ENCODE measurements around the gene PEX11B. TPM values are rescaled to one million over a fixed set of nuclear protein-coding genes. Genes with fewer than 3 reads are reported as not detected.

PEX11B gene
- total RNA-seq, 6 experiments from 2014 or later, result 12.3 to 23.0 (median 15.2) TPM

DNA sequence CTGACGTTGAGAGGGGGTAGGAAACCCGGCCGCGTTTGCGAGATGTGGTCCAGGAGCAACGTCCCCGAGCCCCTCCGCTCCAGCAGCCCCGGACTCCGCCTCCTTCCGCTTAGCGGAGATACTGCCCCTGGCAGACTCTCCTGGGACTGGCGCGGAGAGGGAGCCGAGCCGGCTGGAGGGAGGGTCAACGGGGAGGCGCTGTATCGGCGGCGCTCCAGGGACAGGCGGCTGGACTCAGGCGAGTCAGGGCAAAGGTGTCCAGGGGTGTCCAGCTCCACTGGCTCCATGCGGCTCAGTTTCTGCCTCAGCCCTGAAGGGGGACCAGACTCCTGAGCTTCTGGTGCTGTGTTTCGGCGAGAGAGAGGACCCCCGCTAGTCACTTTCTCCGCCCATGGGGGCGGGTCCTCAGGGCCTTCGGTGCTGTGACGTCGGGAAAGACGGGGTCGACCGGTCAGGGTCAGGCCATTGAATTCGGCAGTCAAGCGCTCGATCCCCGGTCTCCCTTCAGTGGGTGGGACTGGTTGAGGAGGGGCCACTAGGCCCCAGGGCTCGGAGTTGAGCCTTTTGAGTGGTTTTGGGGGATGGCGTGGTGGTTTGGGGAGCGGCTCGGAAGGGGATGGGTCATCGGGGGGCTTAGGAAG lies 42.1 kb upstream of the PEX11B start:
- Histone ChIP-seq H3K27ac (peak overlapping the region; percentile 66 to 78 (median 77)), H3K4me3 (peak overlapping the region; percentile 55 to 67 (median 64)), H3K9me3 (no peaks in the 10 kb centered on the region), H3K36me3 (no peaks in the 10 kb centered on the region), H3K4me1 (peaks cover 0 to 50% (median 13%) of the 10 kb centered on the region in 4 donors), H3K27me3 (no peaks in the 10 kb centered on the region)
- TF ChIP-seq, protein P1, sequence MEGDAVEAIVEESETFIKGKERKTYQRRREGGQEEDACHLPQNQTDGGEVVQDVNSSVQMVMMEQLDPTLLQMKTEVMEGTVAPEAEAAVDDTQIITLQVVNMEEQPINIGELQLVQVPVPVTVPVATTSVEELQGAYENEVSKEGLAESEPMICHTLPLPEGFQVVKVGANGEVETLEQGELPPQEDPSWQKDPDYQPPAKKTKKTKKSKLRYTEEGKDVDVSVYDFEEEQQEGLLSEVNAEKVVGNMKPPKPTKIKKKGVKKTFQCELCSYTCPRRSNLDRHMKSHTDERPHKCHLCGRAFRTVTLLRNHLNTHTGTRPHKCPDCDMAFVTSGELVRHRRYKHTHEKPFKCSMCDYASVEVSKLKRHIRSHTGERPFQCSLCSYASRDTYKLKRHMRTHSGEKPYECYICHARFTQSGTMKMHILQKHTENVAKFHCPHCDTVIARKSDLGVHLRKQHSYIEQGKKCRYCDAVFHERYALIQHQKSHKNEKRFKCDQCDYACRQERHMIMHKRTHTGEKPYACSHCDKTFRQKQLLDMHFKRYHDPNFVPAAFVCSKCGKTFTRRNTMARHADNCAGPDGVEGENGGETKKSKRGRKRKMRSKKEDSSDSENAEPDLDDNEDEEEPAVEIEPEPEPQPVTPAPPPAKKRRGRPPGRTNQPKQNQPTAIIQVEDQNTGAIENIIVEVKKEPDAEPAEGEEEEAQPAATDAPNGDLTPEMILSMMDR (IDR thresholded peaks at IDR 0.05), result peak; percentile 10 to 29 (median 23)
- TF ChIP-seq POLR2A (IDR thresholded peaks at IDR 0.05), result peak; percentile 87
- WGBS (ENCODE audit: insufficient coverage, low coverage, low lambda C conversion rate, missing lambda C conversion rate), result 0% methylated on average over 22 of the region's 44 CpGs
- intact Hi-C loops (cut with DNase I), result no loop called here
- DNase-seq (peak; percentile 88 to 90 (median 89)), ATAC-seq (peak; percentile 56 to 69 (median 64))

DNA sequence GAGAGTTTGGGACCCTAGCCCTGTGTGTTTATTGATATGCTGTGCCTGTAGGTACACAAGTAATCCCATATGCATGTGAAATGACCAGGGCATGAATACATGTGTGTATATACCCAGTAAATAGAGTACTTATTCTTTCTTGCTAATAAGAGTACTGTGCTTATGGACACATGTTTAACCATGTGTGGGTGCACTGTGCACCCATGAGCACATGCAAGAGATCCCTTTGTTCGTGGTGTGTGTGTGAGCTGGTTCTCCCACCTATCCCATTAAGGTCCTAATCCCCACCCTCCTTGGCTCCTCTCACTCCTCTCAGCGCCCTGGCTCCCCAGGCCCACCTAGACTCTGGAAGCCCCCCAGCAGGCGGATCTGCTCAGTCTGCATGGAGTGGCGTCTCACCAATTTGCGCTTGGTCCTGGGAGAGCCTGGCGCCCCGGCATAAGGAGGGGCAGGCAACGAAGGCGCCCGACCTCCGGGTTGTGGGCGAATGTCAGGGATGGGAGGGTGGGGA lies 41.5 kb upstream of the PEX11B start:
- Histone ChIP-seq H3K9me3 (no peaks in the 10 kb centered on the region), H3K27ac (peak overlapping the region; percentile 66 to 78 (median 77)), H3K4me3 (peak overlapping the region; percentile 55 to 67 (median 64)), H3K36me3 (no peaks in the 10 kb centered on the region), H3K4me1 (peaks cover 0 to 52% (median 14%) of the 10 kb centered on the region in 4 donors), H3K27me3 (no peaks in the 10 kb centered on the region)
- 8% methylated on average over 12 of the region's 12 CpGs for WGBS (ENCODE audit: insufficient coverage, low coverage, low lambda C conversion rate, missing lambda C conversion rate)
- intact Hi-C loops (cut with DNase I), result no loop called here
- ATAC-seq, result no peak
- TF ChIP-seq, protein P1 (IDR thresholded peaks at IDR 0.05), result no peak
- TF ChIP-seq POLR2A (IDR thresholded peaks at IDR 0.05), result no peak
- peak in 1 of 3 donors; percentile 54 for DNase-seq

GRCh38 chr1:145959333-145959732 lies 40.8 kb upstream of the PEX11B start:
- intact Hi-C loops (cut with DNase I), result no loop called here
- H3K4me1 ChIP-seq, result peaks cover 0 to 57% (median 17%) of the 10 kb centered on the region in 4 donors

GRCh38 chr1:145958734-145959133 lies 40.2 kb upstream of the PEX11B start:
- DNase-seq (no peak), ATAC-seq (no peak)
- Histone ChIP-seq H3K4me3 (no peak overlapping the region), H3K27me3 (no peaks in the 10 kb centered on the region), H3K4me1 (peaks cover 0 to 59% (median 18%) of the 10 kb centered on the region in 4 donors), H3K9me3 (no peaks in the 10 kb centered on the region), H3K27ac (no peak overlapping the region), H3K36me3 (no peaks in the 10 kb centered on the region)
- intact Hi-C loops (cut with DNase I), result no loop called here
- no peak for TF ChIP-seq POLR2A (IDR thresholded peaks at IDR 0.05)
- TF ChIP-seq, protein P1 (IDR thresholded peaks at IDR 0.05), result no peak

More at GRCh38 chr1:145959333-145959732, 40.8 kb upstream of the PEX11B start:
- no peak for TF ChIP-seq POLR2A (IDR thresholded peaks at IDR 0.05)
- TF ChIP-seq, protein P1 (IDR thresholded peaks at IDR 0.05), result no peak
- ATAC-seq (no peak), DNase-seq (no peak)
- Histone ChIP-seq H3K9me3 (no peaks in the 10 kb centered on the region), H3K27ac (no peak overlapping the region), H3K36me3 (no peaks in the 10 kb centered on the region), H3K27me3 (no peaks in the 10 kb centered on the region), H3K4me3 (no peak overlapping the region)

All from right lobe of liver (tissue), 6 donors.